H4 (cell line): ENCODE data around the gene TMEM273. TPM values are rescaled to one million over a fixed set of nuclear protein-coding genes. Genes with fewer than 3 reads are reported as not detected.
A peak's percentile ranks its signal among the peaks of the same experiment; 100 is the strongest.
"Not testable (repeated sequence)": the region's sequence is repeated elsewhere in the genome, so short reads cannot be mapped to it uniquely, and the experiment has no call there.

Source experiments
- DNase-seq: peaks from one replicate; pipeline ENCODE4 v3.0.0-alpha.2; 2015; ENCODE audit warnings: low spot score
- total RNA-seq: library from RNA; depleted of rRNA; stranded (reverse); fragments of >200 nt; shearing (Covaris generic); gene quantifications from 2 replicates; pipeline ENCODE4 v1.2.3, GENCODE V29; 2014

TMEM273 gene
- total RNA-seq, 1 experiment from 2014 or later = 0.48 TPM

GRCh38 chr10:49205206-49205605 lies 17.0 kb upstream of the TMEM273 start:
- DNase-seq = no peak

DNA sequence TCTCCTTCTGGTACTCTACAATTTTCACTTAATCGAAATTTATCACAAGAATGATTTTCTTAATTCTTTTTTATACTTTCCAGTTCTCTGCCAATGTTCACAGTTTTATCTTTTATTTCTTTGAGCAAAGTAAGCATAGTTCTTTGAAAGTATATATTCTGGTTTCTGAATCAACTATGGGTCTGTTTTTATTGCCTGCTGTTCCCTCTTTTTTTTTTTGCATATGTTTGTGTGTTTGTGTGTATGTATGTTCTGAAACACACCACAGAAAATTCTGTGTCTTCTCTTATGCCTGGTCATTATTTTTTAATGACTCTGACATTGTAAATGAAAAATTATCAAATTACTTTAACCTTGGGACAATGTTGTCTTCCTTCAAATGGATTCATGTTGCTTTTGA lies 15.9 kb upstream of the TMEM273 start:
- DNase-seq = no peak

GRCh38 chr10:49202266-49202665 lies 14.1 kb upstream of the TMEM273 start:
- no peak for DNase-seq

DNA sequence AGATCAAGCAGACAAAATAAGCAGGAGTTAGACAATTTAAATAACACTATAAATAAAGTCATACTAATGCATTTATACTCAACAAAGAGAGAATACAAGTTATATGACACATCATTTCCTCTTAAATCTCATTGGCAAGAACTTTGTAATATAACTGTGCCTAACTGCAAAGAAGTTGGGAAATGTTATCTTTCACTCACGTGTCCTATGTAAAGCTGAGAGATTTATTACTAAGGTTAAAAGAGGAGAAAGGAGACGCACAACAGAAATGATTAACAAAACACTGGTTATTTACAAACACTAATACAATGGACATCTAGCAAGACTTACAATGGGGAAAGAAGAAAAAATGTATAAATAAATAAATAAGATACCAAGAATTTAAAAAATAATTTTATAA lies 12.7 kb upstream of the TMEM273 start:
- DNase-seq = no peak

GRCh38 chr10:49197171-49197570 lies 9.0 kb upstream of the TMEM273 start:
- DNase-seq = no peak

- DNase-seq = not testable (repeated sequence)
These were observed 7.7 kb upstream of the TMEM273 start for GRCh38 chr10:49195864-49196263.

DNA sequence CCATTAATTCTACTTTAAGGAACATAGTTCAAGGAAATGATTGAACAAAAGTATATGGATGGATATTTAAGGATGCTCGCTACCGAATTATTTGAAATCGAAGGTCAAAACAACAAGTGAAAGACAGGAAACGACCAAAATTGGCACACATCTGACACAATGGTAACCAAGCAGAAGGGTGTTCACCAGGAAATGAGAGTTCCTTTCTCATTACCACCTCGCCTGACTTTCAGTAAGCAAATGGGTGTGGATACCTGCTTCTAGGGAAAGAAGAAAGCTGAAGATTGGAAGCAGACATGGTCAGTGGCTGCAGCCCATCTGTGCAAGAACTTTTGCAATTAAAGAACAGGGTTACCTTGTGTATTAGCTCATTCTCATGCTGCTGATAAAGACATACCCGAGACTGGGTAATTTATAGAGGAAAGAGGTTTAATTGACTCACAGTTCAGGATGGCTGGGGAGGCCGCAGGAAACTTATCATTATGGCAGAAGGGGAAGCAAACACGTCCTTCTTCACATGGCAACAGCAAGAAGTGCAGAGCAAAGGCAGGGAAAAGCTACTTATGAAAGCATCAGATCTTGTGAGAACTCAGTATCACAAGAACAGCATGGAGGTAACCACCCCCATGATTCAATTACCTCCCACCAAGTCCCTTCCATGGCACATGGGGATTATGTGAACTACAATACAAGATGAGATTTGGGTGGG lies 6.2 kb upstream of the TMEM273 start:
- no peak for DNase-seq

DNA sequence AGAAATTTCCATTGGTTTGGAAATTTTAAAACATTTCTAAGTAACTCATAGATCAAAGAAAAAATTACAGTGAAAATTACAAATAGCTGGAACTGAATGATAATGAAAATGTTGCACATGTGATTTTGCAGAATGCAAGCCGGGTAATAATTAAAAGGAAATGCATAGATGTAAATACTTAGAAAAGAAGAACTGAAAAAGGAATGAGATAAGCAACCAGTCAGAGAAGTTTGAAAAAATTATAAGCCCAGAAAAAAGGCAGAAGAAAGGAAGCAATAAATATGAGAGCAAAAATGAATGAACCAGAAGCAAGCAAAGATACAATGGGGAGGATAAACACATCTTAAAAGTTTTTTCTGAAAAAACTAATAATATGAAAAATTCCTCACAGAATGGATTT lies 3.2 kb upstream of the TMEM273 start:
- DNase-seq = no peak

GRCh38 chr10:49189422-49189821 lies 1.2 kb upstream of the TMEM273 start:
- DNase-seq = no peak

GRCh38 chr10:49187044-49187484 lies 1.1 kb downstream of the TMEM273 start:
- no peak for DNase-seq

GRCh38 chr10:49186613-49187012 lies 1.6 kb downstream of the TMEM273 start:
- no peak for DNase-seq

GRCh38 chr10:49185213-49185612 lies 3.0 kb downstream of the TMEM273 start:
- no peak for DNase-seq

DNA sequence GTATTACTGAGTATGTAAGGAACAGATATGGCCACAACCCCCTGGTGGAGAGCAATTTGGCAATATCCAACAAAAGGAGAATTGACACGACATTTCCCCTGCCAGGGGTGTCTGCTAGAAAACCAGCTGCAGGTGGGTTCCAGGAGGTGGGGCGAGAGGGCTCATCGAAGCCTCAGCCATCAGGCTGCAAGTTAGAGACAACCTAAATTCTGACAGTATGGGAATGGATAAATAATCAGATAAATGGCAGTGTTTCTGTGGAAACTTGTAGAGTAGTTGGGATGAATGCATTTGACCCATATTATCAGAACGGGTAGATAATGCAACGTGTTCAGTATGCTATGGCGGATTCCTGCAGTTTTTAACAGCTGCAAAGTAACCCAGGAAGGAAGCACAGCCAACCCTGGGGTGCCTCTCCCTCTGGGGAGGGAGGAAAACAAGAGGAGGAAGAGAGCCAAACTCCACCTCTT lies 3.5 kb downstream of the TMEM273 start:
- DNase-seq = no peak

DNA sequence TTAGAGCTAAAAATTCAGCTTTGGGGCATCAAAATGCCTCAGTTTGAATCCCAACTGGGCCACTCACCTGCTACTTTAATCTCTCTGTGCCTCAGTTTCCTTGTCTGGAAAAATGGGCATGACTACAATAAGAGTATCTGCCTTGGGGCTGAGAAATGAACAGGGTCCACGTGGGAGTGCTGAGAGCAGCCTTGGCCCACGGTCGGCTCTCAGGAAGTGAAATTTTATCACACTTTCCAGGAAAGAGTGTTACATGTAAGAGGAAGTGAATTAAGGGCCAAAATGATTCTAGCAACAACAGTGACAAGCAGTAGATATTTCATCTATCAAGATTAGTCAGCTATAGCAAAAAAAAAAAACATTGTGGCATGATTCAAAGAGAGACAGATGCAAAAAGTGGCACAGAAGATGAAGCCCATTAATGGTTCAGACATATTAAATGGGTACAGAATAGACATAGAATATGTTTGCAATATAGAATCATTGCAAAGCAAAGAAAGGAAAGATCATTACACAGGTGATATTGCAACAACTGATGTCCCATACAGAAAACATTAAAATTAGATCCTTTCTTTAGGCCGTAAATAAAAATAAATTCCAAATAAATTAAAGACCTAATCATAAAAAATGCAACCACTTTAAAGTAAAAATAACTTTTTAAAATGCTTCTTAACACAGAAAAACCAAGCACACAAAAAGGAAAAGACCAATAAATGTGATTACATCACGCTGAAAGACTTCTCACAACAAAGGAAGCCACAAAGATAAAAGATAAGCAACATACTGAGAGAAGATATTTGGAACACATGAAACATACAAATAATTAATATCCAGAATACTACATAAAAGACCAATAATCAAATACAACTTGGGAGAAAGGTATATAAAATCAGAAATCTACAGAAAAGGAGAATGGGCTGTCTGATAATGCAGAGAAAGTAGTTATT lies 4.3 kb downstream of the TMEM273 start:
- DNase-seq = no peak

GRCh38 chr10:49182776-49183175 lies 5.4 kb downstream of the TMEM273 start:
- DNase-seq = no peak

DNA sequence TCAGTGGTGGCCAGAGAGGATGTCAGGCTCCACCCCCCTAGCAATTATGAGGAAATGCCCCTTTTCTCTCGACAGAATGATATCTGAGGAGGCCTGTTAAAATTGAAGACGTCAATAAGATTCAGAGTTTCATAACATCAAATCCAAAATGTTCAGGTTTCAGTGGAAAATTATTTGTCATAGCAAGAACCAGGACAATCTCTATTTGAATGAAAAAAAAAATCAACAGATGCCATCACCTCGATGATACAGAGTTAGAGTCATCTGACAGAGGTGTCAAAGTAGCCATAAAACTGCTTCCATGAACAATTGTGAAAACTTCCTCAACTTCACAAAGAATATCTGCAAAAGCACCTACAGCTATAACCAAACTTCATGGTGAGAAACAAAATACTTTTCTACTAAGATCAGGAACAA lies 7.7 kb downstream of the TMEM273 start:
- no peak for DNase-seq

GRCh38 chr10:49179699-49180443 lies 8.3 kb downstream of the TMEM273 start:
- DNase-seq = no peak

DNA sequence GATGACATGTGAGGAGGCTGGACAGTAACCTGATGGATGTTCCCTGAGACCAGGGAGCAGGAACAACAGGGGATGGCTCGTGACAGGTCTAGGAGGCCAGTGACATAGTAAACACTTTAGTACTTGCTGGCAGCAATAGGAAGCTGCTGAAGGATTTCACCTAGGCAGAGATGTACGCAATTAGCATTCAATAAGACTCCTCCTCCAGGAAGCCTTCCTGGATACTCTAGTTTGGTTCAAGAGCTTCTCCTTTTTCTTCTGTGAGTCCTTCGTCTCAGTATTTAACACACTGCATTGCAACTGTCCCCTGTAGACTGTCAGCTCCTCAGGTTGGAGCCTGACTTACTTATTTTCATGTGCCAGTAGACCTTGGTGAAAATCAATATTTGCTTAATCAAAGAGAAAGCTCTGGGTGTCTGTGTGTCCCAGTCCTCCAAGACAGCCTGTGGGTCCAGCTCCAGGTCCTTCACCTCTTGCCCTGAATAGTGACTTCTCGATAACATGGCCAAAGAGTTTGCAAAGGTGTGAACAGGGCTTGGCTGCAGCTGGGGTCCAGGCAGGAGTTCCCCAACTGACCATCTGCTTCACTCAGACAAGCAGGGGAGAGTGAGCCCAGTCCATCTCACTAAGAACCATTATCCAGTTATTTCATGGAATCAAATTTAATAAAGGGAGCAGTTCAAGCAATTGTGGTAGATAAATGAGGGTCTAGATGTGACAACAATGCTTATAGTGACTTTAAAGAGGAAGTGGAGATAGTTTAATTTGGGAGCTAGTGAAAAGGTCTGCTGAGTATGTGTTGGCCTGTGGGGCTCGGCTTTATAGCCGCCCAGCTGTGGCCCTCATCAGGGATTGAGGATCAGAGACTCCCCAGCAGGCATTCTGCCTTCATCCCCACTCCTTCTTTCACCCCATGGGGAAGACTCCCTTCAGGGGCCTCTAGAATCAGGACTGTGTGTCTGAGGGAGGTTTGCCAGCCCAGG lies 9.4 kb downstream of the TMEM273 start:
- DNase-seq = no peak

- peak; percentile 61 for DNase-seq
These were observed 10.5 kb downstream of the TMEM273 start for GRCh38 chr10:49177391-49178355.
